HL-60/S4 (cell line): ENCODE results near the gene SLC35F3.
"Not testable (repeated sequence)": the region's sequence is repeated elsewhere in the genome, so short reads cannot be mapped to it uniquely, and the experiment has no call there.

Source experiments
- in situ Hi-C: fragments of 300-500 bp; cut with MboI; formaldehyde crosslinking; loops from 2 replicates; pipeline ENCODE4 v1.14.3; 2022; ENCODE audit warnings: low sequenced_read_pairs

Gene SLC35F3

DNA sequence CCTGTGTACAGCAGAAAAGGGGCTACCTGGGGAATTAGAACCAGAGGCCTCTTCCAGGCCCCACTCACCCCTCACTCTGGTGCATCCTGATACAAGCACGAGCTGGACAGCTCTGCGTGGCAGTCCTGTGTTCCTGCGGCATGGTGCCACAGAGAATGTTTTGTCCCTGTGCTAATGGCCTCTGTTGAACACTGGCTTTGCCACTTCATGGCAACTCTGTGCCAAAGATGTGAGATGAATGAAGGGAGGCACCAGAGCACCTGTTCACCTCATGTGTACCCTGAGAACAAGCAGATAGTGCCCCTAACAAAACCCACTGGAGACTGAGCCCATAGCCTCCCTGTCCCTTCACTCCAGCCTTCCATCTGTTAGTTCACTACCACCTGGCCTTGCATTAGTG, 269.5 kb downstream of the SLC35F3 start:
- in situ Hi-C loops, result no loop called here

DNA sequence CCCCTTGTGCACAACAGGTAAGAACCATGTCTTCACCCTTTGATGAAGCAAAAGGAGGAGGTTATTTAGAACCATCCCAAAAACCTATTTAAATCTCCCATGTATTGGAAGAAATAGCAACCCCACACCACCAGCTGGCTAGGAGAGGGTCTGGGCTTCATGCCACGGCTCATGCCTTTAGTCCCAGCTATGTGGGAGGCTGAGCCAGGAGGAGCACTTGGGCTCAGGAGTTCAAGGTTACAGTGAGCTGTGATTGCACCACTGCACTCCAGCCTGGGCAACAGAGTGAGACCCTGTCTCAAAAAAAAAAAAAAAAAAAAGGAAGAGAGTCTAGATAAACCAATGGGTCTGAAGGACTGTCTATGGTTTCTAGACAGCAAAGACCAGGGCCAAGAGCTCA, 270.9 kb downstream of the SLC35F3 start:
- in situ Hi-C loops, result no loop called here

DNA sequence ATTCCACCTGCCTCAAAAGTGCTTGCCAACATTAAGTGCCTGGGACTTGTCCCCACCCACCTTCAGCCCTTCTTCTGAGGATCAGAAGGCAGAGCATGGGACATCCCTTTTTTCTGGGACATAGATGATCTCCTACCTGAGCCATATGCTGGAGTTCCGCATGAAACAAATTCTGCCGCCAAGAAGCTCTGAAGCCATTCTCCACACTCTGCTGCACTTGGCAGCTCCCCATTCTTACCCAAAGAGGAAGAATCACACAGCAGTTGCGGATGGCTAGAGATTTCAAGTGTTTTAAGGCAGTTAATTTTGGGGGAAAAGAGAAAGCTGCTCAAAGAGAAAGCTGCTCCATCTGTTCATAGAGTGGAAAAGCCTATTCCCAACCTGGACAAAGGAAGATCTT, 271.5 kb downstream of the SLC35F3 start:
- in situ Hi-C loops, result no loop called here

DNA sequence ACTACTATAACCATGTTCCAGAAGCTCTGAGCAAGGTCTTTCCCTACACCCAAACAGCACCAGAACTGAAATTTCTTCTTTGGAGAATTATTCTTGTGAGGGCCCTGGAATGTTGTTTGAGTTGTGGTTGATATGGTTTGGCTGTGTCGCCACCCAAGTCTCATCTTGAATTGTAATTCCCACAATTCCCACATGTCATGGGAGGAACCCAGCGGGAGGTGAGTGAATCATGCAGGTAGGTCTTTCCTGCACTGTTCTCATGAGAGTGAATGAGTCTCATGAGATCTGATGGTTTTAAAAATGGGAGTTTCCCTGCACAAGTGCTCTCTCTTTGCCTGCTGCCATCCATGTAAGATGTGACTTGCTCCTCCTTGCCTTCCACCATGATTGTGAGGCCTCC, 272.4 kb downstream of the SLC35F3 start:
- in situ Hi-C loops, result not testable (repeated sequence)

DNA sequence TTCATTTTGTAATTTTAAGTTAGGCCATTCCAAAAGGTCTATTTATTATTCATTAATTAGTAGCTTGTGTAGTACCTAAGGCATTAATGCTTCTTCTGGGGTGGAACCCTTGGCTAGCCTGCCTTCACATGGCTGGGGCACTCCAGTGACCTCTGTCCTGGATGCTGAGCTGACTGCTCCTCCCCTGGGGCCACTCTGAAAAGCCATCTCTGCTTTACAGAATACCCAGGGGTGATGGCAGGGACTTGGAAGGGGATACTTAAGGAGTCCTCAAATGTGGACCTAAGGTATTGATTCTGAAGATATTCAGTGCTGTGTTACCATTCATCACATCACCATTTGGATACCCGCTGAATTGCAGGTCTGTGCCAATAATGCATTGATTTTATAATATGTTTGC, 281.0 kb downstream of the SLC35F3 start:
- in situ Hi-C loops, result no loop called here

DNA sequence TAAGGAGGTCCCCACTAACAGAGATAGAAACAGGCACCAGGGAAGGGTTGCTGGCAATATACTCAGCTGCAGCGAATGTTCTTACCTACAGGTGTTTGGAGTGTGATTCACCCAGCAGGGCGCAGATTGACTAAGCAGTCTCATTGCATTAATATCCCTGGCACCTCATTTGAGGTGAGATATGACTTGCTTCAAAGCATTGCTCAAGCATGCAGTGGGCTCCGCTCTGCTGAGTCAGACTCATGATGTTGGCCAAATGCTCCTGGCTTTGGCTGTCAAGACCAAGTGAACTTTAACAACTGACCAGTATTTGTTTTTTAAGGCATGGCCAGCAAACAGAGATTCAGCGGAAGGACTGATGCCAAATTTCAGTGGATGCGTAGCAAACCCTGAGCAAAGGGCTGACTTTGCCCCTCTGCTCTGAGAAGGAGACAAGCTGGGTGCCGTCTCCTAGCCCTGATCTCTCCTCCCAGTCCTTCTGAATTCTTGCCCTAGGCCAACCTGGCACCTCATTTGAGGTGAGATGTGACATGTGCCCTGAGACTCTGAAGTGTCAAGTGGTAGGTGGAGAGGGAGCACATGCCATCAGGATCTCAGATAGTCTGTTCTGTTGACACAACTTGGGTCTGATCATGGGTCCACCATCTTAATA, 281.7 kb downstream of the SLC35F3 start:
- in situ Hi-C loops, result no loop called here

DNA sequence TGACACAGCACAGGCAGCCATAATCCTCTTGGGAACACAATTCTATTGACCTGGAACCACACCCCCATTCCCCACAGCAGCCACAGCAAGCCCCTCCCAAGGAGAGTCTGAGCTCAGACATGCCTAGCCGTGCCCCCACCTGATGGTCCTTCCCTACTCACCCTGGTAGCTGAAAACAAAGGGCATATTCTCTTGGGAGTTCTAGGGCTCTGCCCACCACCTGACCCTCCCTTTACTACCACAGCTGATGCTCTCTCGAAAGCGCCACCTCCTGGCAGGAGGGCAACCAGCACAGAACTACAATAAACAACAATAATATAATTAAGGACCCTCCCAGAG, 283.9 kb downstream of the SLC35F3 start:
- in situ Hi-C loops, result no loop called here

DNA sequence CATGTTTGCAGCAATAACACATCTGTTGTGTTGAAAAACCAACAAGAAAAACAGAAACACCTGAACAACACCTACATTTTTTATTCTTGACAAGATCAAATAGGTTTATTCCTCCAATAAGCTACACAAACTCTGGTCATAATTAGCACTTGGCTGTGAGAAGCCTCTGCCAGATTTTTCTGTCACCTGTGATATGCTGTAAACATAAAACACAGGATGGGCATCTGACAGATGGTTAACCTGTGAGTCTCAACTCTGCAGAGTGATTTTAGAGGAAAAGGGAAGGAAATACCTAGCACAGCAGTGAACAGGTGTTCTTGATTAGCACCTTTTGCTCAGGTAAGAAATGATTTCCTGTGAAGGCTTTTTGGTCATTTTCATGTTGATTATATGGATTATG, 293.4 kb downstream of the SLC35F3 start:
- in situ Hi-C loops, result no loop called here

DNA sequence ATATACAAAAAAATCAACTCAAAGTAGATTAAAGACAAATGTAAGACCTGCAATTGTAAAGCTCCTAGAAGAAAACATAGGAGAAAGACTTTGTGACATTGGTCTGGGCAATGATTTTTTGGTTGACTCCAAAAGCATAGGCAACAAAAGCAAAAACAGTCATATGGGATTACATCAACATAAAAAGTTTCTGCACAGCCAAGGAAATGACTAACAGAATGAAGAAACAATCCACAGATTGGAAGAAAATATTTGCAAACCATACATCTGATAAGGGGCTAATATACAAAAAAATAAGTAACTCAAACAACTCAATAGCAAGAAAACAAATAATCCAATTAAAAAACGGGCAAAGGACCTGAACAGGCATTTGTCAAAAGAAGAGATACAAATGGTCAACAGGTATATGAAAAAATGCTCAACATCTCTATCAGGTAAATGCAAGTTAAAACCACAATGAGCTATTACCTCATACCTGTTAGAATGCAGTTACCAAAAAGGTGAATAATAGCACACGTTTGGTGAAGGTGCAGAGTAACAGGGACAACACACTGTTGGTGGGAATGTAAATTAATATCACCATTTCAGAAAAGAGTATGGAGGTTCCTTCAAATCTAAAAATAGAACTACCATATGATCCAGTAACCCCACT, 295.1 kb downstream of the SLC35F3 start:
- in situ Hi-C loops, result no loop called here

DNA sequence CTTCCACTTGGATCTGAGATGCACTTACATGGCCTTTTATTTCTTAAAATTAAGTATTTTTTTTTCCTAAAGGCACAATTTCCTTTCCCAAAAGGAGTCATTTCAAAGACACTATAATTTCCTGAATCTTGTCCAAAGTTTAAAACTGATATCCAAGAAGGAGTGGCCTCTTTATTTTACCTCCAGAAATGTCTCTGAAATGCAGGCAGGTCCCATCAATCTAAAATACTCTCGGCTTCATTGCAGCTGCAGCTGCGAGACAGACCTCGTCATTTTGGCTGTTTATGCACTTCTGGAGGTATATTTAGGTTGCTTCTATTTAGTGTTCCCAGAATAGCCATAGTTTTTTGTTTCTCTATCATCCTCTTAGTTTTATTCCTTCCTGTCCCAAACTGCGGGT, 296.1 kb downstream of the SLC35F3 start:
- in situ Hi-C loops, result no loop called here

DNA sequence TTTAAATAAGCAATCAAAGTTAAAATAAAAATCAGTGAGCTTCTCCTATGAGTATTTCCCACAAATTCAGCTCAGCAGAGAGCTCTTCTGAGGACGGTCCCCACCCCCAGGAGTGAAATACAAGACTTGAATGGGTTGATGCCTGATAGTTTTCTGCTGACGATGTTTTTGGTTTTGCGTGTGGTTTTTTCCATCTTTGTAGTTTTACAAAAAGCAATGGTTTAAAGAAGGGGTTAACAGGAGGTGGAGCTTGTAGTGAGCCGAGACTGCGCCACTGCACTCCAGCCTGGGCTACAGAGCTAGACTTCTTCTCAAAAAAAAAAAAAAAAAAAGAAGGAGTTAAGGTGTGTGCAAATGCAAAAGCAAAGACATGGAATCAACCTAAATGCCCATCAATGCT, 297.1 kb downstream of the SLC35F3 start:
- in situ Hi-C loops, result no loop called here

DNA sequence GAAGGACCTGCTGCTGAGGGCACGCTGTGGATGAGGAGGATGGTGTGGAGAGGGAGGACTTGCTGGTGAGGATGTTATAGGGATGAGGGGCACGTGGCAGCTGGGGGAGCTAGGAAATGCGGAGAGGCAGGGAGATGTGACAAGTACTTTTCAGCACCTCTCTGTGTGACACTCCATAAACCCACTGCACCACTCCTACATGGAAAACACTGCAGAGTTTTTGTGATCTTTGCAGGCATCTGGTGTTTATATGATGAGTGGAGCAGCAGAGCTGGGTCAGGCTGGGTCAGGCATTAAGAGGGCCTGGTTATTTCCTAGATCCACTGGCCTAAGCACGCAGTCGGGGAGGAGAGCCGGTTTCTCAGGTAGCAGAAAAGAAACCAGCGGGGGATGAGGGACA, 301.5 kb downstream of the SLC35F3 start:
- in situ Hi-C loops, result no loop called here

DNA sequence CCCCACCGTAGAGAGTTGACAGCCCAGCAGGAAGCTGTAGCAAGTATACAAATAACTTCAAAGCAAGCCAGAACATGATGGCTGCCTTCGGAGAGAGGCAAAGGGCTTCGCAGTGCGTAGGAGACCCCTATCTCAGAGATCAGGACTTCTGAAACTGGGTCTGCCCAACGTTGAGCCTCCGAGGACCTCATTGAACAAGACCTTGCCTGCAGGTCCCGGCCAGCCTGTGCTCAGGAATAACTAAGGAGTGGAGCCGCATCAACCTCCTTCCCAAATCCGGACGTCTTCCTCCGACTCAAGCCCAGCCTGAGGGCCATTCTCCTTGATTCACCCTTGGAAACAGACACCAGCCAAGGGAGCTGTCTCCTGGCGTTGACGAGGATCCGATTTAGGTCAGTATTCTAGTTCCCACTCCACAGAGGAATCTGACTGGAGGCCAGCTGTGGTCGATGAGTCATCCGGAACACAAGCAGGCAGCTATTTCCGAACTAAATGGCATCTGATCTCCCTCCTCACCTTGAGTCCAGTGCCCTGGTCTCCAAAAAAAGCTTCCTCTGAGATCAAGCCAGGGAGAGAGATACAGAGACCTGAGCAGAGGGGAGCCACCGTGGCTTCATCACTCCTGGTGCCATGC, 302.3 kb downstream of the SLC35F3 start:
- in situ Hi-C loops, result no loop called here

DNA sequence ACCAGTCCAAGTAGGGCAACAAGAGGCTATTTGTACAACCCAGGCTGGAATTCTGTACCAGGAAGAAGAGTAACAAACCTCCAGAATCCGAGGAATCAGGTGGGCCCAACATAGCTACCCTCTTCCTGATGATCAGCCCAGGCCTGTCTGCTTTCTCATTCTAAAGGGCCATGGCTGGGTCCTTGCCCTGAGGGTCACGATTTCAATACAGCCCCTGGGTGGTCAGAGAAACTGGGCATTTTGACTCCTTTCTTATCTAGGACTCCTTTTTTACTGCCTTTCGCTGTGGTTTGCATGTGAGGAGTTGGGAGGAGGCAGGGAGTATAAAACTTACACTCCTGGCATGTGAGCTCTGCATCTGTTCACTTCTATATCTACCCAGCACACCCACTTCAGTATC, 303.9 kb downstream of the SLC35F3 start:
- in situ Hi-C loops, result no loop called here

DNA sequence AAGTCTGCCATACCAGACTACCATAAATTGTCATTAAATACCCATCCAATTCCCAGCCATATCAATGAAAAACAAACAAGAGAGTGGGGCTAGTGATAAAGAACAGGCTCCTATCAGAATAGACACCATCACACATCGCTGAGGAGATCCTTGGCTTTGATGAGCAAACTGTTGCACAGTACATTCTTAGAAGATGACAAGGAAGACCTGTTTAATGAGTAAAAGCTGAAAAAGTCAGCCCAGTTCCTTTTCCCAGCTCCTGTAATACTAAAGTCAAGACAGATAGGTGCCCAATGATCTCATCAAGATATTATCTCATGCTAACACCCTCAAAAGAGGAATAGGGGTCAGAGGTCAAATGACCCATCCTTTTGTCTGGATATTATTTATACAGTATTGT, 304.3 kb downstream of the SLC35F3 start:
- in situ Hi-C loops, result no loop called here

DNA sequence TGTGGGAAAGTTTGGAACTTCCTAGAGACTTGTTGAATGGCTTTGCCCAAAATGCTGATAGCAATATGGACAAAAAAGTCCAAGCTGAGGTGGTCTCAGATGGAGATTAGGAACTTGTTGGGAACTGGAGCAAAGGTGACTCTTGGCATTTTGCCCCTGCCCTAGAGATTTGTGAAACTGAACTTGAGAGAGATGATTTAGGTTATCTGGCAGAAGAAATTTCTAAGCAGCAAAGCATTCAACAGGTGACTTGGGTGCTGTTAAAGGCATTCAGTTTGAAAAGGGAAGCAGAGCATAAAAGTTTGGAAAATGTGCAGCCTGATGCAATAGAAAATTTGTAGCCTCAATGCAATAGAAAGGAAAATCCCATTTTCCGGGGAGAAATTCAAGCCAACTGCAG, 306.0 kb downstream of the SLC35F3 start:
- in situ Hi-C loops, result not testable (repeated sequence)

DNA sequence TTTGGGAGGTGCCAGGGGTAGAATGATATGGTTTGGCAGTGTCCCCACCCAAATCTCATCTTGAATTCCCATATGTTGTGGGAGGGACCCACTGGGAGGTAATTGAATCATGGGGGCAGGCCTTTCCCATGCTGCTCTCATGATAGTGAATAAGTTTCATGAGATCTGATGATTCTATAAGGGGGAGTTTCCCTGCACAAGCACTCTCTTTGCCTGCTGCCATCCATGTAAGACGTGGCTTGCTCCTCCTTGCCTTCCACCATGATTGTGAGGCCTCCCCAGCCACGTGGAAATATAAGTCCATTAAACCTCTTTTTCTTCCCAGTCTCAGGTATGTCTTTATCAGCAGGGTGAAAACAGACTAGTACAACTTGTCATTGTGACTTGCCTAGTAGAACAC, 307.4 kb downstream of the SLC35F3 start:
- in situ Hi-C loops, result not testable (repeated sequence)

DNA sequence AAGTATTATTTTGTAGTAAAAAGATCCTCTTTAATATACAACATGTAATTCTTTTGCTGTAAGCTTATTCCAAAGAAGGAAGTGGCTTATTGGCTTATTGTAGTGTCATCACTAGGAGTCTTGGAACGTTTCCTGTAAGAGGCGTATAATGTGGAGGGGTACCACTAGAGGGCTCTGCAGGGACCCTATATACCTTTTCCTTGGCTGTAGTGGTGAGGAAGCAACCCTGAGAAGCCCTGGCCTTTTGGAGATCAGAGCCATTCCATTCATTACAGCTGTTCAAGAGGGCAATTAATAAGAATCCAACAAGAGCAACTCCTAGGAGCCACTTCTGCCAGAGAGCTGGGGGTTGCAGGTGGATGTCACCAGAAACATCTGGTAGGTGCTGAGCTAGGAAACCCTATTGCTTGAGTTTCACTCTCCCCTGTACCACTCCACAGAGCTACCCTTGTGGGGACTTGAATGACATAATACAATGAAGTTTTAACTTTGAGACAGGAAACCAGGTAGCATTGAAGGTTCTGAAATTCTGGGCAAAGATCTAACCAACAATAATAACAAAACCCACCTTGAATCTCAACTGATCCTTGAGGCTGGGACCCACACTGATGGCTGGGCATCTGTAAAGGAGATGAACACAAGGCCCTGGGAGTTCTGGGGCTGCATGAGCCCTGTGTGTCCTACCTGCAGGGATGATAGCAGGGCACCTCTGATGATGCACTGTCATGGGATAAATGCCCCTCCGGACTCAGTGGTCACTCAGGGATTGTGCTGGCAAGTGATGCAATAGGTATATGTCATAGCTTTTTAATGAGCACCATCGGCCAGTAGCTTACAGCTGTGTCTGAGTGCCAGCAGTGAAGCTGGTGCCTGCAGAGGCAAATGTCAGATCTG, 308.5 kb downstream of the SLC35F3 start:
- in situ Hi-C loops, result no loop called here

DNA sequence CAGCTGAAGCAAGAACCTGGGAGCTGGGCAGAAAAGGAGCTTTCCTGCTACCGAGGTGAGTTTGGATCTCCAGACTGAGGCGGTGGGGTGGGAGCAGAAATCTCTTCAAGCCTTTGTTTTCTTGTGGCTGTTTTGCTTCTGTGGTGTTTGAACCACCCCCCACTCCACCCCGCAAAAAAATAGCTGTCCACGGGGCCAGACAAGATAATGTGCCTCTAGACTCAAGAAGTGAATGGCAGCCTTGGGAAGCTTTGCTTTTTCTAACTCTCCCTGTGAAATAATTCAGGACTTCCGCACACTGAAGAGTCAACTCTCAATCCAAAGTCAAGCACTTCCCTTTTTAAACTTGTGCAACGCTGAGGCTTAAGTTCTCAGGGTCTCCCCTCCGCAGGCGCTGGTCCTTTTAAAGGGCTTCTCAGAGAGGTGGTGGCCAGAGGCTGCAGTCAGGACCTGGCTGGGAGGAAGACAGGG, 309.2 kb downstream of the SLC35F3 start:
- in situ Hi-C loops, result no loop called here

DNA sequence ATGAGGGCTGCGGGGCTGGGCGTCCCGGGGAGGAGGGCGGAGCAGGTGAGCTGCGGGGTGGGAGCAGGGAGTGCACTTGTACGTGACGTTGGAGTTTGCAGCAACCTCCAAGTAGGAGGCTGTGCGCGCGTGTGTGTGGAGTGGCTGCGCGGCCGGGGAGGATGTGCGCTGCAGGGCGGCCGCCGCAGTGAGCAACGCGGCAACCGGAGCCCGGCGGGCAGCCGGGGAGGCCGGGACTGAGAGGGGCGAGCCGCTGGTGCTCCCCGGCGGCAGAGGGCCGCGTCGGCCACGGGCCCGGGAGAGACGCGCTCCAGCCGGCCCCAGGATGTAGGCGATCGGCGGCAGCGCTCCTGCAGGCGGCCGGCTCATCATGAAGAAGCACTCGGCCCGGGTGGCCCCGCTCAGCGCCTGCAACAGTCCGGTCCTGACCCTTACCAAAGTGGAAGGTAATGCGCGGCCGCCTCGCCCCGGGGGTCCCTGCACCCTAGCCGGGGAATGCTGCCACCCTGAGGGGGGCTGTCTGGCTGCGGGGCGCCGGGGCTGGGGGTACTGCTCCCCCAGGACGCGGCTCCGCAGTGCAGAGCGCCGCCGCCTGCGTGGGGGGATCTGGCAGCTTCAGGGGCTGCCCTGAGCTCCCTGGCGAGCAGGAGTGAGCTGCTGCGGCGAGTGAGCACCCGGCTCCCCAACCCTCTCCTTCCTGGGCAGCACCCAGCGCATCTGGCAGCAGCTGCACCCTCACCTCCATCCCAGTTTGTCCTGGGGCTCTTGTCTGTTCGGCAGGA, 309.8 kb downstream of the SLC35F3 start:
- in situ Hi-C loops, result no loop called here
